Esophagus muscularis mucosa (tissue), 4 donors: ENCODE data around the gene HECTD4. TPM values are rescaled to one million over a fixed set of nuclear protein-coding genes. Genes with fewer than 3 reads are reported as not detected.
A peak's percentile ranks its signal among the peaks of the same experiment; 100 is the strongest.
"Not testable (repeated sequence)": the region's sequence is repeated elsewhere in the genome, so short reads cannot be mapped to it uniquely, and the experiment has no call there.

ENCODE experiments used
- DNase-seq: peaks from one replicate; pipeline ENCODE4 v3.0.0-alpha.2; 2017; ENCODE audit errors: extremely low spot score
- H3K27ac ChIP-seq, 4 donors: fragments of 200-600 bp; sonication (generic); replicated peaks in 1 of 4; 1 replicate in 3 of 4; 2 replicates in 1 of 4; pipeline ENCODE4 v1.5.1; 2016 to 2019; ENCODE audit warnings: mild to moderate bottlenecking in 1 of 4
- H3K27me3 ChIP-seq, 4 donors: fragments of 200-600 bp; sonication (generic); one replicate each; pipeline versions ENCODE4 v1.5.1 to v1.6.0; 2016 to 2019
- H3K36me3 ChIP-seq, 4 donors: fragments of 200-600 bp; sonication (generic); one replicate each; pipeline ENCODE4 v1.5.1; 2016 to 2019
- H3K4me1 ChIP-seq, 4 donors: fragments of 200-600 bp; sonication (generic); one replicate each; pipeline ENCODE4 v1.5.1; 2016 to 2019
- H3K4me3 ChIP-seq, 4 donors: fragments of 200-600 bp; sonication (generic); 1 replicate in 2 of 4; 2 replicates in 2 of 4; pipeline ENCODE4 v1.5.1; 2016 to 2019; ENCODE audit warnings: mild to moderate bottlenecking in 4 of 4, moderate library complexity in 1 of 4
- H3K9me3 ChIP-seq, 4 donors: fragments of 200-600 bp; sonication (generic); 1 replicate in 3 of 4; 2 replicates in 1 of 4; pipeline ENCODE4 v1.5.1; 2016 to 2019
- EP300 ChIP-seq: sonication (generic); formaldehyde crosslinking; IDR thresholded peaks from one replicate; pipeline ENCODE4 v1.6.1; 2017; ENCODE audit warnings: antibody characterized with exemption
- POLR2A ChIP-seq: fragments of 450-650 bp; IDR thresholded peaks from one replicate; pipeline ENCODE4 v1.6.1; 2017; ENCODE audit warnings: antibody characterized with exemption, moderate library complexity, mild to moderate bottlenecking, low read depth
- POLR2AphosphoS5 ChIP-seq, 2 donors: sonication (generic); formaldehyde crosslinking; IDR thresholded peaks; one replicate each; pipeline ENCODE4 v1.6.1; 2017; ENCODE audit warnings: antibody characterized with exemption in 2 of 2
- WGBS: methylation state at CpG from one replicate; pipeline ENCODE4 v1.1.5; 2018; 5-methylcytosine and 5-hydroxymethylcytosine counted together
- intact Hi-C: fragments of 100-400 bp; cut with DNase I; formaldehyde crosslinking; loops from one replicate; pipeline ENCODE4 v1.15.1; 2023
- total RNA-seq, 4 donors: library from RNA; depleted of rRNA; stranded (reverse); fragments of >200 nt; gene quantifications; one replicate each; pipeline versions ENCODE4 v1.1.0 to v1.2.1, GENCODE V29; 2016
- TF ChIP-seq, protein P1 (sequence below), 3 experiments: fragments of 200-600 bp in 2 of 3; fragments of 450-650 bp in 1 of 3; sonication (generic) in 2 of 3; IDR thresholded peaks; one replicate each; pipeline ENCODE4 v1.5.1; 2017 to 2019; ENCODE audit warnings: antibody characterized with exemption in 3 of 3, mild to moderate bottlenecking in 2 of 3, moderate library complexity in 1 of 3

Gene HECTD4
- total RNA-seq, 4 donors from 2014 or later: 27.3 to 59.3 (median 44.9) TPM

DNA sequence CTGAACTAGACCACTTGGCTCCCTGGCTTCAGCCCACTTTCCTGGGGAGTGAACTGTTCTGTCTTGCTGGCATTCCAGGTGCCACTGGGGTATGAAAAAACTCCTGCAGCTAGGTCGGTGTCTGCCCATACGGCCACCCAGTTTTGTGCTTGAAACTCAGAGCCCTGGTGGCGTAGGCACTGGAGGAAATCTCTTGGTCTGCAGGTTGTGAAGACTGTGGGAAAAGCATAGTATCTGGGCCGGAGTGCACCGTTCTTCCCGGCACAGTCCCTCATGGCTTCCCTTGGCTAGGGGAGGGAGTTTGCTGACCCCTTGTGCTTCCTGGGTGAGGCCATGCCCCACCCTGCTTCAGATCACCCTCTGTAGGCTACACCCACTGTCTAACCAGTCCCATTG lies 223.1 kb downstream of the HECTD4 start:
- H3K36me3 ChIP-seq: peaks cover 41 to 80% (median 66%) of the 10 kb centered on the region in 4 donors
- no peaks in the 10 kb centered on the region for H3K9me3 ChIP-seq
- no peaks in the 10 kb centered on the region for H3K4me1 ChIP-seq
- H3K27me3 ChIP-seq: no peaks in the 10 kb centered on the region
- DNase-seq: no peak
- TF ChIP-seq POLR2AphosphoS5 (IDR thresholded peaks at IDR 0.05) (no peak), EP300 (no peak), POLR2A (no peak)
- TF ChIP-seq, protein P1, sequence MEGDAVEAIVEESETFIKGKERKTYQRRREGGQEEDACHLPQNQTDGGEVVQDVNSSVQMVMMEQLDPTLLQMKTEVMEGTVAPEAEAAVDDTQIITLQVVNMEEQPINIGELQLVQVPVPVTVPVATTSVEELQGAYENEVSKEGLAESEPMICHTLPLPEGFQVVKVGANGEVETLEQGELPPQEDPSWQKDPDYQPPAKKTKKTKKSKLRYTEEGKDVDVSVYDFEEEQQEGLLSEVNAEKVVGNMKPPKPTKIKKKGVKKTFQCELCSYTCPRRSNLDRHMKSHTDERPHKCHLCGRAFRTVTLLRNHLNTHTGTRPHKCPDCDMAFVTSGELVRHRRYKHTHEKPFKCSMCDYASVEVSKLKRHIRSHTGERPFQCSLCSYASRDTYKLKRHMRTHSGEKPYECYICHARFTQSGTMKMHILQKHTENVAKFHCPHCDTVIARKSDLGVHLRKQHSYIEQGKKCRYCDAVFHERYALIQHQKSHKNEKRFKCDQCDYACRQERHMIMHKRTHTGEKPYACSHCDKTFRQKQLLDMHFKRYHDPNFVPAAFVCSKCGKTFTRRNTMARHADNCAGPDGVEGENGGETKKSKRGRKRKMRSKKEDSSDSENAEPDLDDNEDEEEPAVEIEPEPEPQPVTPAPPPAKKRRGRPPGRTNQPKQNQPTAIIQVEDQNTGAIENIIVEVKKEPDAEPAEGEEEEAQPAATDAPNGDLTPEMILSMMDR (IDR thresholded peaks at IDR 0.05): no peak
- 100% methylated on average over 3 of the region's 6 CpGs for WGBS
- no peak overlapping the region for H3K27ac ChIP-seq
- H3K4me3 ChIP-seq: no peak overlapping the region
- intact Hi-C loops: no loop called here

DNA sequence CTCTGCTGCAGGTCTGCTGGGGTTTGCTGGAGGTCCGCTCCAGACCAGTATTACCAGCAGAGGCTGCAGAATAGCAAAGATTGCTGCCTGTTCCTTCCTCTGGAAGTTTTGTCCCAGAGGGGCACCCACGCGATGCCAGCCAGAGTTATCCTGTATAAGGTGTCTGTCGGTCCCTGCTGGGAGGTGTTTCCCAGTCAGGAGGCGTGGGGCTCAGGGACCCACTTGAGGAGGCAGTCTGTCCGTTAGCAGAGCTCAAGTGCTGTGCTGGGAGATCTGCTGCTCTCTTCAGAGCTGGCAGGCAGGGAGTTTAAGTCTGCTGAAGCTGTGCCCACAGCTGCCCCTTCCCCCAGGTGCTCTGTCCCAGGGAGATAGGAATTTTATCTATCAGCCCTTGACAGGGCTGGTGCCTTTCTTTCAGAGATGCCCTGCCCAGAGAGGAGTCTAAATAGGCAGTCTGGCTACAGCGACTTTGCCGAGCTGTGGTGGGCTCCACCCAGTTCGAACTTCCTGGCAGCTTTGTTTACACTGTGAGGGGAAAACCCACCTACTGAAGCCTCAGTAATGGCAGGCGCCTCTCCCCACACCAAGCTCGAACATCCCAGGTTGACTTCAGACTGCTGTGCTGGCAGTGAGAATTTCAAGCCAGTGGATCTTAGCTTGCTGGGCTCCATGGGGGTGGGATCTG lies 223.6 kb downstream of the HECTD4 start:
- DNase-seq, H3K9me3 ChIP-seq, H3K27me3 ChIP-seq, H3K27ac ChIP-seq, intact Hi-C loops, H3K4me3 ChIP-seq, H3K4me1 ChIP-seq: not testable (repeated sequence)
- peaks cover 40 to 80% (median 66%) of the 10 kb centered on the region in 4 donors for H3K36me3 ChIP-seq
- WGBS: 91% methylated on average over 1 of the region's 11 CpGs

DNA sequence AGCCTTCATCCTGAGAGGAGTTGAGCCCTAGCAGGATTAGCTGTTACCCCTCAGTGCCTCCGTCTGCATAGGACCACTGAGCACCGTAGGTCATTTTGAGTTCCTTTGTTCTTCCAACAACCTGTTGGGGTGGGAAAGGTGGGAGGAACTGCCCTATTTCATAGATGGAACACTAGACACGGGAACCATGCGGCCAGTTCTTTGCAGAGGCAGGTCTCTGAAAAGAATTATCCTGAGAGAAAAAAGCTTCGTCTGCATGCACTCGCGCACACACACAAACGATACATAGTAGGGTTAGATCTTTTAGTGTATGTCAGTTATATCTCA lies 228.4 kb downstream of the HECTD4 start:
- Histone ChIP-seq H3K27ac (no peak overlapping the region), H3K4me3 (no peak overlapping the region), H3K9me3 (no peaks in the 10 kb centered on the region), H3K27me3 (no peaks in the 10 kb centered on the region), H3K36me3 (peaks cover 40 to 80% (median 66%) of the 10 kb centered on the region in 4 donors), H3K4me1 (no peaks in the 10 kb centered on the region)
- no peak for DNase-seq
- WGBS: 93% methylated on average over 8 of the region's 8 CpGs
- intact Hi-C loops: no loop called here
- TF ChIP-seq POLR2AphosphoS5 (IDR thresholded peaks at IDR 0.05): no peak
- TF ChIP-seq, protein P1 (IDR thresholded peaks at IDR 0.05): no peak
- no peak for TF ChIP-seq EP300
- TF ChIP-seq POLR2A: no peak

DNA sequence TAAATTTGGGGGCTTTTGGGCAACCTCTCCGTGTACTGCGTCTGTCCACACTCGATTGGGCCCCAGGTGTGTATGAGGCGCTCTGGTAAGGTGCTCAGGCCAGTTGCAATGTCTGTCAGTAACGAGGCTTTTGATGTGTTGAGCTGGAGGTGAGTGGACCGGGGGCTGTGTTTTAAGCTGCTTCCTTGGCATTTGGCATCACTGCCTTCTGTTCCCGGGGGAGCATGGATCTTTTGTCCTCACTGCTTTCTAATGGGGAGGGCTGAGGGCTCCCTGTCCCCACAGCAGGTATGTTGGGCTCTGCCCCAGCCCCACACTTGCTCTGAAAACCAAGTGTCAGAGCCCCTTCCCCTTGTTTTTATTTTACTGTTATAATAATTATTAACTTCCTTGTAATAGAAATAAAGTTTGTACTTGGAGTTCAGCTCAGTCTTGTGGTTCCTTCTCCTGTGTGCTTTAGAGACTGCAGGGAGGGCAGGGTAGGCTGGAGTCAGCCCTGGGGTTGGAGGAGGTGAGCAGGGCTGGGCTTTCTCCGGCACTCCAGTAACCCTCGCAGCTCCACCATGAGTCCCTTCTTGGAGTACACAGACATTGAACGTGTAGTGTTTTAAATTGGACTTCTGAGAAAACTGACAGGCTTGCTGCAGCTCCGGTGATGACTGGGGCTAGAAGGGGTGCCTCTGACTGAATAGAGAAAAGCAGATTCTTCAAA lies 228.9 kb downstream of the HECTD4 start:
- Histone ChIP-seq H3K27ac (no peak overlapping the region), H3K4me3 (no peak overlapping the region), H3K36me3 (peaks cover 45 to 80% (median 66%) of the 10 kb centered on the region in 4 donors), H3K4me1 (peaks cover 0 to under 1% (median 0%) of the 10 kb centered on the region in 4 donors), H3K27me3 (no peaks in the 10 kb centered on the region), H3K9me3 (no peaks in the 10 kb centered on the region)
- TF ChIP-seq EP300: no peak
- no peak for TF ChIP-seq POLR2A
- TF ChIP-seq, protein P1 (IDR thresholded peaks at IDR 0.05): no peak
- TF ChIP-seq POLR2AphosphoS5 (IDR thresholded peaks at IDR 0.05): no peak
- DNase-seq: peak; percentile 68
- intact Hi-C loops: no loop called here
- 85% methylated on average over 7 of the region's 11 CpGs for WGBS

DNA sequence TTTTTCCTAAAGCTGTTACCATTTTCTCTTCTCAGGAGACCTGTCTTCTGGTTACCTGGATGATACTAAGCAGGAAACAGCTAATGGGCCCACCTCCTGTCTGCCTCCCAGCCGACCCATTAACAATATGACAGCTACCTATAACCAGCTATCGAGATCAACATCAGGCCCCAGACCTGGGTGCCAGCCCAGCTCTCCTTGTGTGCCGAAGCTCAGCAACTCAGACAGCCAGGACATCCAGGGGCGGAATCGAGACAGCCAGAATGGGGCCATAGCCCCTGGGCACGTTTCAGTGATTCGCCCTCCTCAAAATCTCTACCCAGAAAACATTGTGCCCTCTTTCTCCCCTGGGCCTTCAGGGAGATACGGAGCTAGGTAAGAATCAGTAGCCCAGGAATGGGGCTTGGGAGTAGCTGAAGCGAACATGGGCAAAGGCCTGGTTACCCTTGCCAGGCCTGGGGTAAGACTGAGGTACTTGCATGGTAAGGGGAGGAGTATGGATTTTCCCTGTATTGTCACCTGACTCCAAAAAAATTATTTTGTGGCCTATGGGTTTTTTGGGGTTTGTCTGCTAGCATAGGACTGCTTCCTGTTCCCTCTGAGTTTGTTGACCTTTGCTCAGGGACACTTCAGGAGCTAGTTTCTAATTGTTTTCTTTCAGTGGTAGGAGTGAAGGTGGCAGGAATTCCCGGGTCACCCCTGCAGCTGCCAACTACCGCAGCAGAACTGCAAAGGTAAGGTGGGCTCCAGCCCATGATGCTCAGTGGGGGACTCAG lies 230.3 kb downstream of the HECTD4 start:
- WGBS: 93% methylated on average over 11 of the region's 11 CpGs
- Histone ChIP-seq H3K9me3 (no peaks in the 10 kb centered on the region), H3K4me3 (no peak overlapping the region), H3K4me1 (peaks cover 0 to 6% (median 0%) of the 10 kb centered on the region in 4 donors), H3K27ac (no peak overlapping the region), H3K36me3 (peaks cover 50 to 84% (median 76%) of the 10 kb centered on the region in 4 donors), H3K27me3 (no peaks in the 10 kb centered on the region)
- peak; percentile 37 for DNase-seq
- intact Hi-C loops: no loop called here
- TF ChIP-seq, protein P1 (IDR thresholded peaks at IDR 0.05): no peak
- TF ChIP-seq POLR2A (no peak), POLR2AphosphoS5 (IDR thresholded peaks at IDR 0.05) (no peak), EP300 (no peak)
